OCI-LY1 (cell line): ENCODE measurements around the gene GFOD1.

Experiments
- H2AFZ ChIP-seq: fragments of 200-600 bp; sonication (generic), shearing (Covaris generic); 2 replicates; pipeline ENCODE4 v1.6.0; 2014; ENCODE audit warnings: antibody characterized with exemption, mild to moderate bottlenecking, low read length
- H3F3A ChIP-seq: fragments of 200-600 bp; sonication (generic), shearing (Covaris generic); 2 replicates; pipeline ENCODE4 v1.6.0; 2014; ENCODE audit warnings: mild to moderate bottlenecking, antibody characterized with exemption, low read length, moderate library complexity; ENCODE audit not compliant: insufficient read depth
- H3K27ac ChIP-seq: fragments of 200-600 bp; sonication (generic); 2 replicates; pipeline ENCODE4 v1.5.1; 2014; ENCODE audit warnings: low read length, mixed run types, mild to moderate bottlenecking, low read depth; ENCODE audit not compliant: poor library complexity, severe bottlenecking
- H3K27me3 ChIP-seq: fragments of 200-600 bp; sonication (generic); 2 replicates; pipeline ENCODE4 v1.6.0; 2014; ENCODE audit warnings: antibody characterized with exemption, mild to moderate bottlenecking, low read length, moderate library complexity; ENCODE audit not compliant: insufficient read depth
- H3K36me3 ChIP-seq: fragments of 200-600 bp; sonication (generic); 2 replicates; pipeline ENCODE4 v1.6.1; 2014; ENCODE audit warnings: mild to moderate bottlenecking, antibody characterized with exemption, low read length, moderate library complexity, mixed read lengths; ENCODE audit not compliant: insufficient read depth
- H3K4me1 ChIP-seq: fragments of 200-600 bp; sonication (generic); 2 replicates; pipeline ENCODE4 v1.5.1; 2014; ENCODE audit warnings: mild to moderate bottlenecking, low read length, moderate library complexity; ENCODE audit not compliant: insufficient read depth, severe bottlenecking
- H3K4me2 ChIP-seq: fragments of 200-600 bp; sonication (generic), shearing (Covaris generic); 2 replicates; pipeline ENCODE4 v1.6.1; 2014; ENCODE audit warnings: low read length
- H3K4me3 ChIP-seq: fragments of 200-600 bp; sonication (generic); 2 replicates; pipeline ENCODE4 v1.5.1; 2014; ENCODE audit warnings: low read length, low read depth, mild to moderate bottlenecking, mixed read lengths; ENCODE audit not compliant: poor library complexity, severe bottlenecking
- H3K79me2 ChIP-seq: fragments of 200-600 bp; shearing (Covaris generic); 2 replicates; pipeline ENCODE4 v1.6.1; 2016; ENCODE audit warnings: mixed run types, low read length, mixed read lengths; ENCODE audit not compliant: insufficient read depth
- H3K9ac ChIP-seq: fragments of 200-600 bp; sonication (generic), shearing (Covaris generic); 2 replicates; pipeline ENCODE4 v1.6.1; 2014; ENCODE audit warnings: mild to moderate bottlenecking, low read length, mixed read lengths
- H3K9me2 ChIP-seq: fragments of 200-600 bp; sonication (generic), shearing (Covaris generic); 2 replicates; pipeline ENCODE4 v1.6.1; 2014; ENCODE audit warnings: low read depth, mild to moderate bottlenecking, low read length, mixed read lengths
- H3K9me3 ChIP-seq: fragments of 200-600 bp; shearing (Covaris generic); 2 replicates; pipeline ENCODE4 v1.6.1; 2014; ENCODE audit warnings: low read length, mixed read lengths
- H4K20me1 ChIP-seq: fragments of 200-600 bp; sonication (generic), shearing (Covaris generic); 2 replicates; pipeline ENCODE4 v1.6.0; 2016; ENCODE audit warnings: mild to moderate bottlenecking, low read length; ENCODE audit not compliant: insufficient read depth
- EZH2 ChIP-seq: fragments of 200-600 bp; sonication (generic), shearing (Covaris generic); IDR thresholded peaks from 2 replicates; pipeline ENCODE4 v1.8.0; 2017; ENCODE audit warnings: borderline replicate concordance, mixed run types, mild to moderate bottlenecking, antibody characterized with exemption, low read length, moderate library complexity, mixed read lengths
- TF ChIP-seq, protein P1 (sequence below): fragments of 200-600 bp; sonication (generic), shearing (Covaris generic); IDR thresholded peaks from 2 replicates; pipeline ENCODE4 v1.5.1; 2017; ENCODE audit warnings: mild to moderate bottlenecking, antibody characterized with exemption, low read length, moderate library complexity, mixed read lengths

The GFOD1 gene

DNA sequence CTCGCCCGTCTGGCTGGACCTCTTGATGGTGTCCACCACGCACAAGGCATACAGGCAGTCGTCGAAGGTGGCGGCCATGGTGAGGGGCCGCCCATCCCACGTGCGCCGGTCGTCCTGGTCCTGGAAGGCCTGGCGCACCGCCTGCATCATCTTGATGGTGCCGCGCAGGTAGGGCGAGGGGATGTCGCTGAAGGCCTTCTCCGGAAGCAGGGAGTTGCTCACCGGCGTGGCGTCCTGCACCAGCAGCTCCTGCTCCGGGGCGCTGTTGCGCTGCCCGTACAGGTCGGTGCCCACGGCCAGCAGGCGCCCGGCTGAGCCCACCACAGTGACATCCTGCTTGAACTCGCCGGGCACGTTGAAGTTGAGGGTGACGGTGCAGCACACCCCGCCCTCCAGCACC, 122.6 kb downstream of the GFOD1 start:
- Histone ChIP-seq H3K4me3 (no peak overlapping the region), H3K9ac (no peak overlapping the region), H3K4me1 (no peaks in the 10 kb centered on the region), H3K27me3 (no peaks in the 10 kb centered on the region), H3K4me2 (no peak overlapping the region), H3K9me2 (no peaks in the 10 kb centered on the region), H3K79me2 (no peaks in the 10 kb centered on the region), H4K20me1 (no peaks in the 10 kb centered on the region), H2AFZ (no peak overlapping the region), H3F3A (no peaks in the 10 kb centered on the region), H3K27ac (no peak overlapping the region), H3K36me3 (peaks cover 12% of the 10 kb centered on the region), H3K9me3 (no peaks in the 10 kb centered on the region)
- TF ChIP-seq EZH2: no peak
- TF ChIP-seq, protein P1, sequence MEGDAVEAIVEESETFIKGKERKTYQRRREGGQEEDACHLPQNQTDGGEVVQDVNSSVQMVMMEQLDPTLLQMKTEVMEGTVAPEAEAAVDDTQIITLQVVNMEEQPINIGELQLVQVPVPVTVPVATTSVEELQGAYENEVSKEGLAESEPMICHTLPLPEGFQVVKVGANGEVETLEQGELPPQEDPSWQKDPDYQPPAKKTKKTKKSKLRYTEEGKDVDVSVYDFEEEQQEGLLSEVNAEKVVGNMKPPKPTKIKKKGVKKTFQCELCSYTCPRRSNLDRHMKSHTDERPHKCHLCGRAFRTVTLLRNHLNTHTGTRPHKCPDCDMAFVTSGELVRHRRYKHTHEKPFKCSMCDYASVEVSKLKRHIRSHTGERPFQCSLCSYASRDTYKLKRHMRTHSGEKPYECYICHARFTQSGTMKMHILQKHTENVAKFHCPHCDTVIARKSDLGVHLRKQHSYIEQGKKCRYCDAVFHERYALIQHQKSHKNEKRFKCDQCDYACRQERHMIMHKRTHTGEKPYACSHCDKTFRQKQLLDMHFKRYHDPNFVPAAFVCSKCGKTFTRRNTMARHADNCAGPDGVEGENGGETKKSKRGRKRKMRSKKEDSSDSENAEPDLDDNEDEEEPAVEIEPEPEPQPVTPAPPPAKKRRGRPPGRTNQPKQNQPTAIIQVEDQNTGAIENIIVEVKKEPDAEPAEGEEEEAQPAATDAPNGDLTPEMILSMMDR: no peak

DNA sequence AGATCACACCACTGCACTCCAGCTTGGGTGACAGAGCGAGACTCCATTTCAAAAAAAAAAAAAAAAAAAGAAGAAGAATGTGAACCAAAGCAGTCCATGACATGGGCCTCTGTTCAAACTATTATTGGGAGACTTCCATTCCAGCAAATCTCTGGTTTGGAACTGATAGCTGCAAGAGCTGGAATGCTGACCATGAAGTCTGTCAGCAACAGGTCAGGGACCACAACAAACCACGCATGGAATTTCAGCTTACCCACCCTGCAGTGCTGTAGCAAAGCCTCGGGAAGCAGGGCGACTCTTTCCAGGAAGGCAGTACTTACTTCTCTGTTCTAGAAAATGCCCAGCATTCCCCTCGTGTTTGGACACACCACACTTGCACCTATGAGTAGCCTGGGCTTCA, 125.0 kb downstream of the GFOD1 start:
- no peak for TF ChIP-seq EZH2
- TF ChIP-seq, protein P1: no peak
- Histone ChIP-seq H3F3A (no peaks in the 10 kb centered on the region), H2AFZ (no peak overlapping the region), H3K36me3 (peaks cover 12% of the 10 kb centered on the region), H3K9ac (no peak overlapping the region), H3K27ac (no peak overlapping the region), H3K9me3 (no peaks in the 10 kb centered on the region), H3K4me1 (peaks cover 10% of the 10 kb centered on the region), H4K20me1 (no peaks in the 10 kb centered on the region), H3K4me3 (no peak overlapping the region), H3K27me3 (no peaks in the 10 kb centered on the region), H3K79me2 (no peaks in the 10 kb centered on the region), H3K9me2 (no peaks in the 10 kb centered on the region), H3K4me2 (no peak overlapping the region)

DNA sequence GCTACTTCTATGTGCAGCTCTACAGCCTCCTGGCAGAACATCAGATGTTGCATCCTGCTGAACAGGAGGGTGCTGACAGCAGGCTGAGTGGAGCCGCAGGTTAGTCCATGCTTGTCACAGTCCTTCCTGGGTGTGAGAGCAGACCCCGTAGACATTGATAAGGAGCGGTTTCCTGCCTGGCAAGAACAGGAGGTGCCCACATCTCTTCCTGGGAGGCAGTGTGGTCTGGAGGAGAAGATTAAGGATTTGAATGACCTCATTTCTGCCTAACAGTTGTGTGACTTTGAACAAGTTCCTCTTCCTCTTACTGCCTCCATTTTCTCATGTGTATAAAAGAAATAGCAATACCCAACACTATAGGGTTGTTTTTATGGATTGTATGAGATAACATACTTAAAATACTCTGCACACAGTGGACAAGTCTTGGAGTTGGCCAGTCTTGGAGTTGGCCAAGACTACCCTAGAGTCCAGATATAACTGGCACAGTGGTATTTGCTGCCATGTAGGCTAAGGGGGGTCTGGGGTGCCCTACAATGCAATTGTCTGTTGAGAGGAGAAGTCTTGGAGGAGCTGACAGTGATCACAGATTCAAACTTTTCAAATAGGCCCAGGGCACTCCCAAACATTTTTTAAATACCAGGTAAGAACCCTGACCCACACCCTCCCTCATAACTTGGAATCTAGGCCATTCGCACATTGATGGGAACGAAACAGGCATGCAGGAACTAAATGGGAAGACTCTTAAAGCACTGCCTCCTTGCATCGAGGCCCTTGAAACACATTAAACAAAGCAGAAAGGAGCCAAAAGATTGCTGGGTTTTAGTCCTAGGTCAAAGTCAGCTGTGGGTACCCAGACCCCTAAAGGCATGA, 126.5 kb downstream of the GFOD1 start:
- no peak for TF ChIP-seq EZH2
- TF ChIP-seq, protein P1: no peak
- no peaks in the 10 kb centered on the region for H3K9me3 ChIP-seq
- no peak overlapping the region for H3K4me2 ChIP-seq
- no peaks in the 10 kb centered on the region for H4K20me1 ChIP-seq
- no peaks in the 10 kb centered on the region for H3K27me3 ChIP-seq
- no peak overlapping the region for H3K4me3 ChIP-seq
- peaks cover 12% of the 10 kb centered on the region for H3K36me3 ChIP-seq
- H3K4me1 ChIP-seq: peaks cover 25% of the 10 kb centered on the region
- no peak overlapping the region for H3K9ac ChIP-seq
- H3F3A ChIP-seq: peaks cover 5% of the 10 kb centered on the region; the same call in 1 of the 2 replicates
- no peaks in the 10 kb centered on the region for H3K9me2 ChIP-seq
- H2AFZ ChIP-seq: no peak overlapping the region
- no peaks in the 10 kb centered on the region for H3K79me2 ChIP-seq
- H3K27ac ChIP-seq: no peak overlapping the region
